WERI-Rb-1 (cell line): Measurements from ENCODE around the gene RHOH.

Experiments
- DNase-seq: peaks from one replicate; pipeline ENCODE4 v3.0.0-alpha.2; 2020
- H3K27ac ChIP-seq: fragments of 250-450 bp; sonication (Bioruptor Pico); 2 replicates; pipeline ENCODE4 v1.5.1; 2020; ENCODE audit warnings: mild to moderate bottlenecking, moderate library complexity
- H3K27me3 ChIP-seq: fragments of 250-450 bp; sonication (Bioruptor Pico); 2 replicates; pipeline ENCODE4 v1.5.1; 2021; ENCODE audit warnings: mild to moderate bottlenecking, low read depth, moderate library complexity; ENCODE audit not compliant: insufficient read depth, severe bottlenecking
- H3K36me3 ChIP-seq: fragments of 250-450 bp; sonication (Bioruptor Pico); 2 replicates; pipeline ENCODE4 v1.5.1; 2020; ENCODE audit warnings: mild to moderate bottlenecking, moderate library complexity
- H3K4me3 ChIP-seq: 2 replicates; pipeline ENCODE4 v1.5.1; 2011; ENCODE audit warnings: low read depth, mild to moderate bottlenecking, control low read depth, low read length
- H3K9me3 ChIP-seq: fragments of 250-450 bp; sonication (Bioruptor Pico); 2 replicates; pipeline ENCODE4 v1.5.1; 2021; ENCODE audit warnings: mild to moderate bottlenecking, moderate library complexity; ENCODE audit not compliant: severe bottlenecking
- TF ChIP-seq, protein P1 (sequence below): IDR thresholded peaks from 2 replicates; pipeline ENCODE4 v1.5.1; 2011; ENCODE audit warnings: low read depth, mild to moderate bottlenecking, control low read depth, inconsistent platforms, low read length

Gene RHOH

DNA sequence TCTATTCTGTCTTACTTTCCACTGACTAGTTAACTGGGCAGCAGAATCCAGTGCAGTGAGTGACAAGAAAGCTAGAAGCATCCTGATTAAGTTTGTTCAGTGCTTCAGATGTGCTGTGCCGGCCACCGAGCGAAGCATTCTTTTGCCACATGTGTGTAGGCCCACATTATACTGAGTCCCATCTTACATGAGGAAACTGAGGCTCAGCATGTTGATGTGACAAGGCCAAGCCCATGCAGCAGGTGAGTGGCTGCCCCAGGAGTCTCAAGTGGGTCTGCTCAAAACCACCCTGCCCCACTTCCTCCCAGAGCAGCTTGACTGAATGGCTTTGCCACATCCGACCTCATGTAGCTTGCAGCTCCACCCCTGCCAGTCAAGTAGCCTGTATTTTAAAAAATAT, 50.5 kb downstream of the RHOH start:
- Histone ChIP-seq H3K27me3 (no peaks in the 10 kb centered on the region), H3K36me3 (no peaks in the 10 kb centered on the region), H3K9me3 (no peaks in the 10 kb centered on the region), H3K27ac (no peak overlapping the region), H3K4me3 (no peak overlapping the region)
- TF ChIP-seq, protein P1, sequence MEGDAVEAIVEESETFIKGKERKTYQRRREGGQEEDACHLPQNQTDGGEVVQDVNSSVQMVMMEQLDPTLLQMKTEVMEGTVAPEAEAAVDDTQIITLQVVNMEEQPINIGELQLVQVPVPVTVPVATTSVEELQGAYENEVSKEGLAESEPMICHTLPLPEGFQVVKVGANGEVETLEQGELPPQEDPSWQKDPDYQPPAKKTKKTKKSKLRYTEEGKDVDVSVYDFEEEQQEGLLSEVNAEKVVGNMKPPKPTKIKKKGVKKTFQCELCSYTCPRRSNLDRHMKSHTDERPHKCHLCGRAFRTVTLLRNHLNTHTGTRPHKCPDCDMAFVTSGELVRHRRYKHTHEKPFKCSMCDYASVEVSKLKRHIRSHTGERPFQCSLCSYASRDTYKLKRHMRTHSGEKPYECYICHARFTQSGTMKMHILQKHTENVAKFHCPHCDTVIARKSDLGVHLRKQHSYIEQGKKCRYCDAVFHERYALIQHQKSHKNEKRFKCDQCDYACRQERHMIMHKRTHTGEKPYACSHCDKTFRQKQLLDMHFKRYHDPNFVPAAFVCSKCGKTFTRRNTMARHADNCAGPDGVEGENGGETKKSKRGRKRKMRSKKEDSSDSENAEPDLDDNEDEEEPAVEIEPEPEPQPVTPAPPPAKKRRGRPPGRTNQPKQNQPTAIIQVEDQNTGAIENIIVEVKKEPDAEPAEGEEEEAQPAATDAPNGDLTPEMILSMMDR, result no peak
- no peak for DNase-seq

DNA sequence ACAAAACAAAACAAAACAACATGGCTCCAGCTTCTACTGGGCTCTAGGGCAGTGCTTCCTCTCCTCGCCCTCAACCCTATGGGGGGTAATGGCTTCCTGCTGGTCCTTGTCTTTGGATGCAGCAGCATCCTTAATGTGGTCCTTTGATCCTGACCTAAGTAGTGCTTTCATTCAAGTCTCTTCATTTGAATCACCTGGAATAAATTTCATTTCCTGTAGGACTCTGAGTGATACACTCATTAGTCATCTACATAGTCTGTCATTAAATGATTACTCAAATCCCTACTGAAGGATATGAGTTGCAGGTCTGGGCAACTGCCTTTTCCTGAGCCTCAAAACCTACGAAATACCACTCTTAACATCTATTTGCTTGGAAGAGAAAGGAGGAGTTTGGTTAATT, 54.5 kb downstream of the RHOH start:
- H3K27me3 ChIP-seq, result no peaks in the 10 kb centered on the region
- H3K4me3 ChIP-seq, result no peak overlapping the region
- H3K36me3 ChIP-seq, result no peaks in the 10 kb centered on the region
- TF ChIP-seq, protein P1, result no peak
- H3K27ac ChIP-seq, result no peak overlapping the region
- no peak for DNase-seq
- no peaks in the 10 kb centered on the region for H3K9me3 ChIP-seq

DNA sequence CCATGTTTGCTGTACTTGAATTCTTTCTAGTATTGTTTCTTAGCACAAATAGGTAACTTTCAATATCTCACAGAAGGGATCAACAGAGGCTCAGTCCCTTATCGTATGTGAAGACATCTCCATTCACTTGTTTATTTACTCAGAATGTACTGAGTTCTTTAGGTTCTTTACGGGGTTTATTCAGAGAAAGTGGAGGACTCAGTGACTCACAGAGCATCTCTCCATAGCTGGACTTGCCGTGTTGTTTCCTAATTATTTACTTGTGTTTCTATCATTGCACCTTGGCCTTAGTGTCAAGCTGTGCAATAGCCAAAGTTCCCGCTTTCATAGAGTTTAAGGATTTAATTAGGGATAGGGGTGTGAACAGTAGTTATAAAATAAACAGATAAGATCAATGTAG, 57.1 kb downstream of the RHOH start:
- no peaks in the 10 kb centered on the region for H3K27me3 ChIP-seq
- H3K4me3 ChIP-seq, result no peak overlapping the region
- no peaks in the 10 kb centered on the region for H3K9me3 ChIP-seq
- DNase-seq, result no peak
- TF ChIP-seq, protein P1, result no peak
- H3K27ac ChIP-seq, result no peak overlapping the region
- H3K36me3 ChIP-seq, result no peaks in the 10 kb centered on the region

DNA sequence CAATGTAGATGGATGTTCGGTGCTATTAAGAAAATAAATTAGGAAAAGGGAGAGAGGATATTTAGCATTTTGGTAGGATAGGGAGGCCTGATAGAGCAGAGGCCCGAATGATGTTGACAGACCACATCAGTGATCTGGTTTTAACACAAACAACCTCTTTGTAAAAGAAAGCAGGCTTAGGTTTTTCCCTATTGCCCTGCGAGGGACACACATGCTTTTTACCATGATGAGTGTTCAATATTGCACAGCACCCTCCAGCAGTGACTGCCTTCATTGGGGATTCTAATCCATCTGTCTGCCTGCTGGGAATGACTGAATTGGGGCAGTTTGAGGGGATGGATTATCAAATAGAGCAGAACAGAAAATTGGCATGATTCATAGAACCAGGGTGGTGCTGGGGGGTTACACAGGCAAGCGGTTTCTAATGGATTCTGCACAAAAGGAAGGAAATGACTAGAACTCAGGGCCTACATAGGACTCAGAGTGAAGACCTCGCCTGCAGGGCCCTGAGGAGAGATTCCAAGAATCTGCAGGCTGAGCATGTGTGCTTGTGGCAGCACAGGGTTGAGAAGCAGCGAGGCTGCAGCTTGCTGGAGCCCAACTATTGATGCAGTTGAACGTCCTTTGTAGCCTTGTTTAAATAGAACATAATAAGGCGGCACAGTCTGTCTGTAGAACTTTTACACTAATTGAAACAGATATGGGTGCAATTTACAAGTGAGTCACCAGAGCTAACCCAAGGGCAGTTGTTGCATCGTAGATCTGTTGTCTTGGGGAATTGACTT, 58.0 kb downstream of the RHOH start:
- Histone ChIP-seq H3K9me3 (no peaks in the 10 kb centered on the region), H3K27ac (no peak overlapping the region), H3K36me3 (no peaks in the 10 kb centered on the region), H3K4me3 (no peak overlapping the region), H3K27me3 (no peaks in the 10 kb centered on the region)
- no peak for DNase-seq
- TF ChIP-seq, protein P1, result no peak

DNA sequence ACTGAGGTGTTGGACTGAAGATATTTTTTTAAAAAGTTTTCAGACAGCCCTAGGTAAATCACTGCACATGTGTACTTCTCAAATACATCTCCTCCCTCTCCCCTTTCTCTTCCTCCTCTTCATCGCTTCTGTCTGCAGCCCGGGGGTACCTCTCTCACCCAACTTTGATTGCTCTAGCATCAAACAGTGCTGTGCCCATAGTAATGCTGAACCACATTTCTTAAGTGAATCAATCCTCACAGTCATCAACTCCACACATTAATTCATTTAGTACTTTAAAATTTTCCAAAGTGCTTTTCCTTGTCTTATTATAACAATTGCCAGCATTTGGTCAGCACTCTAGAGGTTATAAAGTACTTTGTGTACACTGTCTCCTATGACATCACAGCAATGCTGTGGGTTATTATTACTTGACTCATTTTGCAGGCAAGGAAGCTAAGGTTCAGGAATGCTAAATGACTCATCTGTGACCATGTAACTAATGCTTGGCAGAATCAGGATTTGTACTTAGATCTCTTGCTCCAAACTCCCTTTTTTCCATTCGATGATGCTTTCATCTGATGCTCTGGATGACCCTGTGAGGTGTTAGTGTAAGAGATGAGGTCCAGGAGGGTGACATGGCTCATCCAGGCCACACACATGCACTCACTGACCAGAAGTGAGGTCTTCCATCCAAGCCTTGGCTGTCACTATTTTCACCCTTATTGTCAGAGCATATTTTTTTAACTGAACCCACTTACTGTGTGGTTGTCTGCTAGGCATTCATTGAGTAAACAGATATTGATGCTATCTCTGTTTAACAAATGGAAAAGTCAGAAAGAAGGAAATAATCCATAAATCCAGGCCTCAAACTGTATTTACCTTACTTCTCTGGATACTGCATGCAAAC, 58.8 kb downstream of the RHOH start:
- Histone ChIP-seq H3K9me3 (no peaks in the 10 kb centered on the region), H3K27me3 (no peaks in the 10 kb centered on the region), H3K27ac (no peak overlapping the region), H3K36me3 (no peaks in the 10 kb centered on the region), H3K4me3 (no peak overlapping the region)
- no peak for DNase-seq
- TF ChIP-seq, protein P1, result no peak
